NCI-H2107 (cell line): ENCODE measurements around the gene SLC51B.
A peak's percentile ranks its signal among the peaks of the same experiment; 100 is the strongest.
"Not testable (repeated sequence)": the region's sequence is repeated elsewhere in the genome, so short reads cannot be mapped to it uniquely, and the experiment has no call there.

ENCODE experiments used
- DNase-seq: peaks from one replicate; lab custom pipeline; 2025; lab: John Stamatoyannopoulos, UW

Gene SLC51B

DNA sequence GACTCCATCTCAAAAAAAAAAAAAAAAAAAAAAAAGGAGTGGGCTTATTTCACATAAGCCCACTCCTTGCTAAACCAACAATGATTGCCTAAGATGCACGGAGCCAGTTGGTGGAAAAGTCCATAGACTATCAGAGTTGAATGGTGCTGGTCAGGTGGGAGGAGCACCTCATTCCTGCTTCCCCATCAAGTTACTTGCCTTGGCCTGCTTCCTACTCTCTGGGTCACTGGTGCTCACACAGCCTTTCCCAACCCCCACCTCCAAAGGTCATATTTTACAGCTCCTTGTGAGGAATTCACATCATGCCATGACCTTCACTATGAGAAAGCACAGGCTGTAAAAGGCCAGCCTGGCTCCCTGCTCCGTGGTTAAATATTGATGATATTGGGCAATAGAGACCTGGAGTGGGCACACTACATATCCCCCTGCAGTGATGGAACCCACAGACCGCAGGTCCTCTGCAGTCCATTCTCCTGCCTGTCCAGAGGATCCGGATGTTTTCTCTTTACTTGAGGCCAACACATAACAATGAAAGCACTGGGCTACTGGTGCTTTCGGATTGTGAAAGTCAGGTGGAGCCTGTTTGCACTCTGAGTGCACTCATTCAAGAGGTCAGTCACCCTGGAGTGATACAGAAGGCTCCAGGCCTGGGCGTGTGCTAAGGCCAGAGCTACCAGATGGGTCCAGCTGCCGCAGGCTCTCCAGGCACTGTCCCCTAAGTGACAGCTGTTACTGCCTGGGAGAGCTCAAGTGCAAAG lies at the start of gene SLC51B:
SLC51B (plus strand) TSS at position 664 of the 758 bp plus-strand sequence. CDS start 4,618 bp downstream, outside the sequence.
- no peak for DNase-seq

DNA sequence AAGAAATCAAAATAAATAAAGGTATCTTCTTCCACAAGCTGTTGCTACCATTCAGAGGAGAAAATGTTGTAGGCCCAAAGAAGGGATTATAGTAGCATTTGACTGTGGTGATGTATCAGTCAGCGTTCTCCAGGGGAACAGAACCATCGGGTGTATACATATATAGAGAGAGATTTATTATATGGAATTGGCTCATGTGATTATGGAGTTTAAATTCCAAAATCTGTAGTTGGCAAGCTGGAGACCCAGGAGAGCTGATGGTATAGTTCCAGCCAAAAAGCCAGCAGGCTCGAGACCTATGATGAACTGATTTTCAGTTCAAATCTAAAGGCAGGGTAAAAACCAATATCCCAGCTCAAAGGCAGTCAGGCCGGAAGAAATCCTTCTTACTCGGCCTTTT lies 48.1 kb upstream of the SLC51B start:
- DNase-seq: no peak

DNA sequence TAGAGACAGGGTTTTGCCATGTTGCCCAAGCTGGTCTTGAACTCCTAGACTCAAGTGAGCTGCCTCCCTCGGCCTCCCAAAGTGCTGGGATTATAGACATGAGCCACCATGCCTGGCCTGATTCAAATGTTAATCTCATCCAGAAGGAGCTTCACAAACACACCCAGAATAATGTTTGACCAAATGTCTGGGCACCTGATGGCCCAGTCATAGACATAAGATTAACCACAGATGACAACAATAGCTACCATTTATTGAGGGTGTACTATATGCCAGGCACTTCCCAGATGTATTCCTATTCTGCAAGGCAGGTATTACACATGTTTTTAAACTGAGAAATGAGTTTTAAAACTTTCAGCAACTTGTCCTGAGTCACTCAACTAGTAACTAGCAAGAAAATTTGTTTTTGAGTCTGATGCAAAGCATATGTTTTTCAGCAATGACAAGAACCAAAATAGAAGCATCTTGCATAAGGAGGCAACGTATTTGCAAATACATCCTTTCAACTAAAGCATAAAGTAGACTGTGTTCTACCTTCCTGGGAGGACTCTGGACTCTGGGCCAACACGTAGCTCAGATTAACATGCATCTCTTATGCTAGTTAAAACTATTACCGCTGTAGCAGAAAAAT lies 47.3 kb upstream of the SLC51B start:
- DNase-seq: no peak

DNA sequence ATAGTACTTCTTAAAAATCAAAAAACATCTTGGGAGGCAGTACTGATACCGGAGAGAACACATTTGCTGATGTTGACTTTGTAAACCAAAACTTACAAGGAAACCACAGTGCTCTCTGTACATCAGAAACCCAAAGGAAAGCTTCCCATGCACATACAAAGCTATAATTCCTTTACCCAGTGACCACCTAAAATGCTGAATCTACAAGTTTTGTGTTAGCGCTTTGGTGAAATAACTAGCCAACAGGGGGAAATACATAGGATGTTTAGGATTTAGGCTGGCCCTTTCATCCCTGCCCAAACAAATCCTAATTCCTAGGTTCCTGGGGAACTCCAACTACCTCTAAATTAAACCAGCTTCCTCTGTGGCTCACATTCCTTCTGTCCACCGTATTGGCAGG lies 40.2 kb upstream of the SLC51B start:
- DNase-seq: no peak

DNA sequence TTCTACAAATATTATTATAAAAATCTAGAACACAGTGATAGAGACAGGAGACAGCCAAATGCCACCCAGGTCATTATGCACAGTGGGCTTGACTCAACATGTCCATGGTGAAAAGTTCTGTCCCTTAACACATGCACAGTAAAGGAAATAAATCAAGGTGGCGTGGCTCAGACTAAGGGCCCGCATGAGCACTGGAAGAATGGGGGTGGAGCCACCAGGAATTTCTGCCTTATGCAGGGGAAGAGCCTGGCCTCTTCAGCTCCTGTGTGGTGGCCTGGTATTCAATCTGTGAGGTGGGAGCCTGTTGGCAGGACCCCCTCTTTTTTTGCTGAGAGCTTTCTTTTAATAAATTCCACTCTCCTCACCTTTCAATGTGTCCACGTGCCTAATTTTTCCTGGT lies 38.3 kb upstream of the SLC51B start:
- DNase-seq: no peak

DNA sequence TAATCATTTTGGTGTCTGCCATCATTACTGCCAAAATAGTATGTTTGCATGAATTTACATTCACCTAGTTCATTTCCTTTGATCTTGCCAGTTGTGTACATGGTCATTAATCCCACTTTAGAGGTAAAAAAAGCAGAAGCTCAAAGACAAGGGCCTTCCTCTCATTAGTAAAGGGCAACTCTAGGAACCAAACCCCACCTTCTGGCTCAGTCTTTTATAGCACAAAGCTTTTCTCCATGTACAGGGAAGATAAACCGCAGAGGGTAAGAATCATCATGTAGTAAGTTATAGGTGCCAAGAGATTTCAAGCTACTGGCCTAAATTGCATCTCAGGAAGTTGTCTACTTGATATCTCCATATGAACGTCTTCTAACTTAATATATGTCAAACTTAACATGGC lies 36.2 kb upstream of the SLC51B start:
- DNase-seq: no peak

DNA sequence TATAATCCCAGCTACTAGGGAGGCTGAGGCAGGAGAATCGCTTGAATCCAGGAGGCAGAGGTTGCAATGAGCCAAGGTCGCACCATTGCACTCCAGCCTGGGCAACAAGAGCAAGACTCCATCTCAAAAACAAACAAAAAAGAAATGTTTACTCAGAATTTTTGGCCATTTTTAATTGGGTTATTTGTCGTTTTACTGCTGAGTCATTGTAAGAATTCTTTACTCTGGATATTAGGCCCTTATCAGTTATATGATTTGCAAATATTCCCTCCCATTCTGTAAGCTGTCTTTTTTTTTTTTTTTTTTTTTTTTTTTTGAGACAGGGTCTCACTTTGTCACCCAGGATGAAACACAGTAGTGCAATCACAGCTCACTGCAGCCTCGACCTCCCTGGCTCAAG lies 34.0 kb upstream of the SLC51B start:
- not testable (repeated sequence) for DNase-seq

DNA sequence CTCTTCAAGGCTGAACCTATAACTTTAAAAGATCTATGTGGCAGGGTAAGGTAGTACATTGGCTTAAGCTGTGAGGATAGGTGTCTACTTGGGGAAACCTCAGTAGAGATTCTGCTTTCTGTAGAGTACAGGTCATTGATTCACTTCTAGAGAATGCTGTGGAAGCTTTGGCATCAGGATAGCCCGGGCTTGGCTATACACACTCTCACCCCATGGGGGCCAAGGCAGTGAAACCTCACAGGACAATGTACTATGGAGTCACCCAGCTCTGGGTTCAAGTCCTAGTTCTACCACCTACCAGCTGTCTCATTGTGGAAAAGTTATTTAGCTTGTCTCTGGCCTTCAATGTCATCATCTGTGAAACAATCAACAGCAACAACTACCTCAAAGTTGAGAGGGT lies 24.8 kb upstream of the SLC51B start:
- DNase-seq: no peak

DNA sequence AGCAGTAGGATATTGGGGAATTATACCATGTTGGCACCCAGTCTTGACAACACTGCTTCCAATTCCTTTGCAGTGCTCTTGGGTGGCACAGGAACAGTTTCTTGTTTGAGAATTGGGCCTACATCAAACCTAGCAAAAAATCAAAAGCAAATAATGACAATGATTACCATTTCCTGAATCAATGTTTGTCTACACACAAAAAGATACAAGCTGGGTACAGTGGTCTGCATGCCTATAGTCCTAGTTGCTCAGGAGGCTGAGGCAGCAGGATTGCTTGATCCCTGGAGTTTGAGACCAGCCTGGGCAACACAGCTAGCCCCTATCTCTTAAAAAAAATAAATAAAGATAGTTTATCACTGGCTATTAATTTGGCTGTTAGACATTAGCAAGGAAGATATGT lies 23.7 kb upstream of the SLC51B start:
- DNase-seq: no peak

DNA sequence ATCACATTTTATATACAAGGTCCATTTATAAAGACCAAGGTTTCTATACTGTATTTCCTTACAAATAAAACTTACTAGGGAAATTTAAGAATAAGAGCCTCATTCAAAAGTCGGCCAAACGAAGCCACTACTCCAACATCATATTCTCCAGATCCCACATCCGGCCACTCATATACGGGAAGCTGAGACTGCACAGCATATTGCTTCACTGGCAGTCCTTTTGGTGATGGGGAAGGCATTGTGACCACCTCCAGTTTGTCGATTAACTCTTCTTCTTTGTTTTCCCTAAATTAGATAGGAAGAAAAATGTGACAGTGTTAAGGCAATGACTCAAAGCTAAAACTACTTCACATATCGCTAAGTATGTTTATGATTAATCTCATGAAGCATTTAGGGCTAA lies 18.4 kb upstream of the SLC51B start:
- no peak for DNase-seq

DNA sequence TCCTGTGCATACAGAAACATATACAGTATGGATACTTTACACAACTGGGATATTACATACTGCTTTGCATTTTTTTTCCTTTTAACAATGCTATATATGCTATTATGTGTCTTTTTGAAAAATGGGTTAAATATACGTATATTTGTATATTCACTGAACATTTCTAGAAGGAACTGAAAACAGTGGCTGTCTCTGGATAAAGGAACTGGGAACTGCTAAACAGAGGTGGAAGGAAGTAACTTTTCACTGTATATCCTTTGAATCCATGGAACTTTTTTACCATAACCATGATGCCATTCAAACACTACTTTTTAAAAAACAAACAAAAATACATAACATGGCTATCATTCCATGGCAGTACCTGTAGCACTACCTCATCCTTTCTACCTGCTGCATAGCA lies 17.6 kb upstream of the SLC51B start:
- DNase-seq: no peak

DNA sequence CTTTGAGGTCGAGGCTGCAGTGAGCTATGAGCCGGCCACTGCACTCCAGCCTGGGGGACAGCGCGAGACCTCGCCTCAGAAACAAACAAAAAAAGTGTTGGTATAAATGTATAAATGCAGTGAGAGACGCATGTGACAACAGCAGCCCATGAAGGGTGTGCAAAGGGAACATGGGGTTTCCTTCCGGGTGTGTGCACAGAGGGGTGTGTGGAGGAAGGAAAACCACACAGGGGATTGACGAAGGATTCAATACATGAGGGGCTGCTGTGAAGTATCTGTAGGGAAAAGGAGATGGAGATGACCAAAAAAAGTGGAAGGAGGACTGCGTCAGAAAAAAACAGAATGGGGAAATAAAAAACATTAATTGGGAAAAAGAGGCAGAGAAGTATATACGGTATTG lies 16.8 kb upstream of the SLC51B start:
- no peak for DNase-seq

DNA sequence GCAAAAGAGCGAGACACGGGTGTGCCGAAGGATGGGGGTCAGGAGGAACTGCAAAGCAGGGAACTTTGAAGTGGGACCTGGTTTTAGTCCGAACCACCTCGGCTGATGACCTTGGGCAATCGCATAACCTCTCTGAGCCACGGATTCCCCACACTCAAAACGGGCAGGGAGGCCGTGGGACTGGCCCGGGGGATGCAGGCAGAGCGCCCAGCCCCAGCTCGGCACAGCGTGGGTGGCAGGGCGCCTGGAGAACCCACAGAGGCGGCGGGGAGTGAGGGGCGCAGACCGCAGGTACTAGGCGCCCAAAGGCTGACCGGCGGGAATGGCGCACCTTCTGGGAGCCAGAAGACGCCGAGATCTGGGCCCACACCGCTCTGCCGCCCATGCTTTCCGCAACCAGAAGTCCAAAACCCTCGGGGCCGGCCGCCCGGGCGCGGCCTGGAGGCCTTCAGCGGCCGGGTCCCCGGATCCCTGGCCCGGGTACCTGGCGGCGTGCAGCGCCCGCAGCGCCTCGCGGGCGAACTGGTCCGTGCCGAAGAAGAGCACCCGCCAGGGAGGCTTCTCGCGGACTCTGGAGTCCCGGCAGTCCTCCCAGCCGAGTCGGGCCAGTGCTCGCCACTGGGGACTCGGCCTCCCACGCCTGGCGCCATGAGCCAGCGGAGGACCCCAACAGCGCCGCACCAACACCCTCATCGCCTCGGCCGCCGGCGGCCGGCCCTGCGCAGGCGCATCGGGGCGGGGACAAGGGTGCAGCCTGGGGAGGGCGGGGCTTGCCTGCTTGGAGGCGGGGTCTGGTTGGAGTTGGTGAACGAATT lies 16.1 kb upstream of the SLC51B start, which contains the start of gene MTFMT:
MTFMT (minus strand) TSS at position 719 of the 815 bp plus-strand sequence; CDS start at position 693, 26 bp downstream.
- peak; percentile 7 for DNase-seq

DNA sequence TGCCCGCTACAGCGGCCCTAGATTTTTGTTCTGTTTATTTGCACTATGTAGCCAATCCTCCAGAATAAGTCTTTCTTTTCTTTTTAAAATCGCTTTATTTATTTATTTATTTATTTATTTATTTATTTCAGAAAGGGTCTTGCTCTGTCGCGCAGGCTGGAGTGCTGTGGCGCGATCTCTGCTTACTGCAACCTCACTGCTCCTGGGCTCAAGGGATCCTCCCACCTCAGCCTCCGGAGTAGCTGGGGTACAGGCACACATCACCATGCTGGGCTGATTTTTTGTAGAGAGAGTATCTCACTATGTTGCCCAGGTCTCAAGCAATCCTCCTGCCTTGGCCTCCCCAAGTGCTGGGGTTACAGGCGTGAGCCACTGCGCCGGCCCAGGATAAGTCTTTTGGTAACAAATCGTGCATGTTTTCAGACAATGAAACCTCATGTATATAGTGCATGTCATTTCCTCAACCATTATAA lies 15.4 kb upstream of the SLC51B start:
- no peak for DNase-seq

DNA sequence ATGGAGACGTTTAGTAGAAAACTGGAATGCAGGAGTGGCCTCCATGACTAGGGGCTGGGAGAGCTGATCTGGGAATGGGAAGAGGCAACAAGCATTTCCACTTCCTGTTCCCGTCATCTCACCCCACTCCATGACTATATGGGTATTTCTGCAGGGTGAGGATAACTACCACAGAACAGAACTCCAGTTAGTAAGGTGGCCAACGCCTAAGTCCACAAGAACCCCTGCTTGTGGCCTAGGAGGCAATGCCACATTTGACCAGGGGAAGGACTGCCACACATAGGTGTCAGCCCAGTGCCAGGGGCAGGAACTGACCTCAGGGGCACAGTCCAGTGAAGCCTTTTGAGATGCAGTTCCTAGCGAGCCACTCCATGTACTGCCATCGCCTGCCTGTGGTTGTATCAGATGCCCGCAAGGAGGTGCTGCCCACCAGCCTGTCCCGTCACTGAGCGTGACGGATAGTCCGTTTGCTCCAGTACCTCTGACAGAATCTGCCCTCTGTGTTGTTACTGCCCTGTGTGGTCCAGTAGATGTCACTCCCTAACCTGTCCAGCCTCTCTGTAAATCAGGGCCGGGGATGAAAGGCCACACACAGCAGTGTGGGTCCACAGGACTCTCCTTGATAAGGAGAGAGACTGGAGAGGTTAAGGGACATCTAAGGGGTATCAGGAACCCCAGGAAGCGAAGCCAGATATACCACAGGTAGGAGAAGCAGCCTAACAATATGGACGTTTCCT lies 12.2 kb upstream of the SLC51B start:
- DNase-seq: no peak

DNA sequence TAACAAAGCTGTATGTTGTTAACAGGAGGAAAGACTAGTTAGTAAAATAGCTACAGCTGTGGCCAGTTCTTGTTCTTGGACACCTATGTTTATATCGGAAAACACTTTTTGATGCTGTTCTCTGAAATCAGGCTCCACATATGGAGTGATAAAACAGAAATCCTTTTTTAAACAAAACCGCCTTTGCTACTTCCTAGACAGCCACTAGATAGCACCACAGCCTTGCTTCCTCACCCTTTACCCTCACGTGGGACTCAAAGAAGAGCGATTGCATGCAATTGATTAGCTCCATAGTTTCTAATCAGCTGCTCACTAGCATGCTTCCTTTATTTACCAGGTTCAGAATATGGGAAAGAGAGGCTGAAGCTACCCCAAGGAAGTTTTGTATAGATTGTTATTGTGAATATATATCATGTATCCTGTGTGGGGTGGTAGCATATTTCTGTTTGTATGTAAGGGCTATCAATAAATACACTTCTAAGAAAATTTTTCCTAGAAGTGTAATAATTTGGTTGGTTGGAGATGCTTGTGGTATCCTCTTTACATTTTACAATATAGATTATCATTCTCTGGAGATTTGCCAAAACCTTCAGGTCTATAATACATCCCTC lies 11.4 kb upstream of the SLC51B start:
- no peak for DNase-seq

DNA sequence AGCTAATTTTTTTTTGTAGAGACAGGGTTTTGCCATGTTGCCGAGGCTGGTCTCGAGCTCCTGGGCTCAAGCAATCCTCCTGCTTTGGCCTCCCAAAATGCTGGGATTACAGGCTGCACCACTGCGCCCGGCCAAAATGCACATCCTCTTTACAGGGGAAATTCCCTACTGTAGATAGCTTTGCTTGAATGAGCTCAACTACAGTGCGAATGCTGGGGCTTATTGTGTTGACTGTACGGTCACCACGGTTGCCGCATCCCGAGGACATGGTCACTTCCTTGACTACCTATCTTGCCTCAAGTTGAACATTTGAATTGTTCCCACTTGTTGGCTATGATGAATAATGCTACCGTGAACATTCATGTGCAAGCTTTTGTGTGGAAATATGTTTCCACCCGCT lies 10.5 kb upstream of the SLC51B start:
- no peak for DNase-seq

DNA sequence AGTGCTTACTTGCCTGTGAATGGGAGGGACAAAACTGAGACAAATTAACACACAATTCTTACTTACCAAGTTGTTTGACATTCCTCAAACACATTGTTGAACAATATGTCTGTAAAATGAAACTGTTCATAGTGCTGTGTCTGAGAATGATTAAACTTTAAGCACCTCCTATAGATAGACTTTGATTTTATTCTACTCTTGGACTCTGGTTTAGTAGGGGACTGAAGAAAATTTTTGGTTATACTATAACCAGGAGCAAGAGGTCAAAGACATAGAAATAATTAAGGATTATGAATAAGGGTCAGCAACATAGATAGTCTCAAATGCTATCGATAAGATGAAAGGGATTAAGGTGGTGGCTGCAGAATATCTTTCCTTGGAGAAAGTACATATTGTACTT lies 7.9 kb upstream of the SLC51B start:
- DNase-seq: no peak

DNA sequence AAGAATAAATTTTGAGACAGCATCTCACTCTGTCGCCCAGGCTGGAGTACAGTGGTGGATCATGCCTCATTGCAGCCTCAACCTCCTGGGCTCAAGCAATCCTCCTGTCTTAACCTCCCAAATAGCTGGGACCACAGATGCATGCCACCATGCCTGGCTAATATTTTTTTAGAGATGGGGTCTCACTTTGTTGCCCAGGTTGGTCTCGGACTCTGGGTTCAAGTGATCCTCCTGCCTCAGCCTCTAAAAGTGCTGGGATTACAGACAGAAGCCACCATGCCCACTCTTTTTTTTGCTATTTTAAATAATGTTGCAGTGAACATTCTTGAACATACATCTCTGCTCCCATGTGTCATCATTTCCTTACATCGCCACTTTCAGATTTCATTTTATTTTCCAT lies 6.8 kb upstream of the SLC51B start:
- no peak for DNase-seq

DNA sequence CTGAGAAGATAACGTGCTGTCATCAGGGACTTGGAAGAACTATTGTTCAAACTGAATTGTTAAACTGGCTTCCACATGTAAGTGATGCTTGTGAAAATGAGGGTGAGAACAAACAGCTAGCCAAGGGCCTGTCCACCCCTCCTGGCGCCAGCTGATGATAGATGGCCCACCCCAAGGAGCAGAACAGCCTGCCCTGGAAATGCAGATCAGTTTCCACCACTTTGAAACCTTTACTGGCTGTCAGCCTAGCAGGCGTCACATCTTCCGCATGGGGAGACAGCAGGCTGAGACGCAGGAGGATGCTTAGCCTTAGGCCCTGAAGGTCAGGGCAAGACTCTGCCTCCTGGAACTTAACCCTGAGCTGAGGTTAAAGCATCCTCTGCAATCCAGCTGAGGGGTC lies 6.4 kb upstream of the SLC51B start:
- DNase-seq: no peak

DNA sequence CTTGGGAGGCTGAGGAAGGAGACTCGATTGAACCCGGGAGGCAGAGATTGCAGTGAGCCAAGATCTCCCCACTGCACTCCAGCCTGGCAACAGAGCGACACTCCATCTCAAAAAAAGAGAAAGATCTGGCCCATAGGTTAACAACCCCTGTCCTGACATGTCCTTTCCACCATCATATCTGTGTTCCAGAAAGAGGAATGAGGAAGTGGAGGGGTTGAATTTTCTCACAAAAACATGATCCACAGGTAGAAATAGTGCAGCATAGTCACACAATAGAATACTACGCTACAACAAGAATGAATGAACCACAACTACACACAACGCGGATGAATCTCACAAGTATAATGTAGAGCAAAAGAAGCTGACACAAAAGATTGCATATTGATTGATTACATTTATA lies 4.7 kb upstream of the SLC51B start:
- DNase-seq: no peak

DNA sequence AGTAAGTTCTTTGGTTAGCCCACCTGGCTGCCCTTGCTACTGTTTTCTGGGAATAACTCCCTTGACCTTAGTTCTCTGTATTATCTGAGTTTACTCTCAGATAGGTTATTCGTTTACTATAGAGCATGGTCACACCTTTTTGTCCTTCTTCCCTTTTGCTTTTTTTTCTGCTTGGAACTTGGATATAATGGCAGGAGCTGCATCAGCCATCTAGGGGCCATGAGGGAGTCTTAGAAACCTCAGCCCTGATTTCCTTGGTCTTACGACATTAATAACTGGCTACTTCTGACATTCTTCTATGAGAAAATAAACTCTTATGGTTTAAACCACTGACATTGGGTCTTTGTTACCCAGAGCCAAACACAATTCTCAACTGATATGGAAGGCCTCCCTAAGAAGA lies 3.4 kb upstream of the SLC51B start:
- no peak for DNase-seq
